IPS DF 6.9 (cell line): ENCODE results near the gene FAM222B.
"Not testable (repeated sequence)": the region's sequence is repeated elsewhere in the genome, so short reads cannot be mapped to it uniquely, and the experiment has no call there.

Experiments used
- DNase-seq: peaks from one replicate; pipeline ENCODE4 v3.0.0-alpha.2; 2013; ENCODE audit warnings: low read depth, low spot score
- H3K27ac ChIP-seq: one replicate; pipeline ENCODE4 v1.5.1; 2013; ENCODE audit warnings: low read length, control low read depth
- H3K27me3 ChIP-seq: 2 replicates; pipeline ENCODE4 v1.6.1; 2013; ENCODE audit warnings: mild to moderate bottlenecking, low read length; ENCODE audit not compliant: control insufficient read depth, insufficient read depth
- H3K36me3 ChIP-seq: 2 replicates; pipeline ENCODE4 v1.6.1; 2013; ENCODE audit warnings: low read length; ENCODE audit not compliant: control insufficient read depth, insufficient read depth
- H3K4me1 ChIP-seq: 2 replicates; pipeline ENCODE4 v1.6.1; 2013; ENCODE audit warnings: low read length; ENCODE audit not compliant: control insufficient read depth, insufficient read depth
- H3K4me3 ChIP-seq: 2 replicates; pipeline ENCODE4 v1.5.1; 2013; ENCODE audit warnings: mild to moderate bottlenecking, low read length
- H3K9me3 ChIP-seq: 2 replicates; pipeline ENCODE4 v1.6.1; 2013; ENCODE audit warnings: low read length, inconsistent platforms; ENCODE audit not compliant: control insufficient read depth, insufficient read depth
- WGBS: extraction: QIAGEN DNeasy Blood & Tissue Kit; methylation state at CpG from one replicate; pipeline ENCODE4 v1.1.7; 2013; ENCODE audit warnings: mixed read lengths, missing lambda C conversion rate; ENCODE audit not compliant: insufficient read length, insufficient coverage; 5-methylcytosine and 5-hydroxymethylcytosine counted together

Gene FAM222B

GRCh38 chr17:28881533-28882056, 39.0 kb upstream of the FAM222B start:
- no peak overlapping the region for H3K27ac ChIP-seq
- H3K4me3 ChIP-seq, result no peak overlapping the region
- WGBS, result no CpG with 5 or more reads among the region's 17 CpGs
- no peaks in the 10 kb centered on the region for H3K9me3 ChIP-seq
- H3K27me3 ChIP-seq, result no peaks in the 10 kb centered on the region
- H3K36me3 ChIP-seq, result peaks cover 23% of the 10 kb centered on the region
- no peak for DNase-seq
- no peaks in the 10 kb centered on the region; the same call in 1 of the 2 replicates for H3K4me1 ChIP-seq

- Histone ChIP-seq H3K27ac (no peak overlapping the region), H3K4me3 (no peak overlapping the region), H3K27me3 (no peaks in the 10 kb centered on the region), H3K9me3 (no peaks in the 10 kb centered on the region), H3K36me3 (peaks cover 23% of the 10 kb centered on the region), H3K4me1 (no peaks in the 10 kb centered on the region; the same call in 1 of the 2 replicates)
- no CpG with 5 or more reads among the region's 10 CpGs for WGBS
- DNase-seq, result no peak
Measured at GRCh38 chr17:28880572-28880945, 38.0 kb upstream of the FAM222B start.

GRCh38 chr17:28879886-28880571, 37.4 kb upstream of the FAM222B start:
- no CpG with 5 or more reads among the region's 9 CpGs for WGBS
- DNase-seq, result no peak
- H3K9me3 ChIP-seq, result no peaks in the 10 kb centered on the region
- no peaks in the 10 kb centered on the region; the same call in 1 of the 2 replicates for H3K4me1 ChIP-seq
- no peak overlapping the region for H3K4me3 ChIP-seq
- no peak overlapping the region for H3K27ac ChIP-seq
- H3K27me3 ChIP-seq, result no peaks in the 10 kb centered on the region
- peaks cover 23% of the 10 kb centered on the region for H3K36me3 ChIP-seq

GRCh38 chr17:28878981-28879380, 36.4 kb upstream of the FAM222B start:
- DNase-seq, result no peak
- Histone ChIP-seq H3K27me3 (no peaks in the 10 kb centered on the region), H3K27ac (no peak overlapping the region), H3K36me3 (peaks cover 23% of the 10 kb centered on the region), H3K9me3 (no peaks in the 10 kb centered on the region), H3K4me1 (no peaks in the 10 kb centered on the region; the same call in 1 of the 2 replicates), H3K4me3 (no peak overlapping the region)
- no CpG with 5 or more reads among the region's 4 CpGs for WGBS

GRCh38 chr17:28878158-28878910, 35.7 kb upstream of the FAM222B start:
- DNase-seq, result no peak
- H3K4me3 ChIP-seq, result no peak overlapping the region
- H3K27me3 ChIP-seq, result no peaks in the 10 kb centered on the region
- no peaks in the 10 kb centered on the region for H3K9me3 ChIP-seq
- no peak overlapping the region for H3K27ac ChIP-seq
- no peaks in the 10 kb centered on the region; the same call in 1 of the 2 replicates for H3K4me1 ChIP-seq
- peaks cover 23% of the 10 kb centered on the region for H3K36me3 ChIP-seq
- WGBS, result 100% methylated on average over 1 of the region's 2 CpGs

- H3K36me3 ChIP-seq, result peaks cover 19% of the 10 kb centered on the region
- H3K27ac ChIP-seq, H3K27me3 ChIP-seq, H3K4me1 ChIP-seq, H3K4me3 ChIP-seq, H3K9me3 ChIP-seq, DNase-seq: not testable (repeated sequence)
- WGBS, result no CpG with 5 or more reads among the region's 6 CpGs
Measured at GRCh38 chr17:28877150-28877711, 34.6 kb upstream of the FAM222B start.

- Histone ChIP-seq H3K36me3 (peaks cover 8% of the 10 kb centered on the region), H3K9me3 (no peaks in the 10 kb centered on the region), H3K27me3 (no peaks in the 10 kb centered on the region), H3K4me3 (no peak overlapping the region), H3K27ac (no peak overlapping the region), H3K4me1 (no peaks in the 10 kb centered on the region; the same call in 1 of the 2 replicates)
- DNase-seq, result no peak
- no CpG with 5 or more reads among the region's 1 CpG for WGBS
Measured at GRCh38 chr17:28875848-28876550, 33.4 kb upstream of the FAM222B start.

- Histone ChIP-seq H3K4me1 (no peaks in the 10 kb centered on the region; the same call in 1 of the 2 replicates), H3K36me3 (no peaks in the 10 kb centered on the region; the same call in 1 of the 2 replicates), H3K27me3 (no peaks in the 10 kb centered on the region), H3K4me3 (no peak overlapping the region), H3K9me3 (no peaks in the 10 kb centered on the region), H3K27ac (no peak overlapping the region)
- no CpG with 5 or more reads among the region's 3 CpGs for WGBS
- DNase-seq, result no peak
Measured at GRCh38 chr17:28874750-28875149, 32.2 kb upstream of the FAM222B start.

- Histone ChIP-seq H3K27ac (no peak overlapping the region), H3K4me3 (no peak overlapping the region), H3K27me3 (no peaks in the 10 kb centered on the region), H3K36me3 (no peaks in the 10 kb centered on the region), H3K4me1 (no peaks in the 10 kb centered on the region; the same call in 1 of the 2 replicates), H3K9me3 (no peaks in the 10 kb centered on the region)
- no peak for DNase-seq
- no CpG with 5 or more reads among the region's 7 CpGs for WGBS
Measured at GRCh38 chr17:28873839-28874238, 31.2 kb upstream of the FAM222B start.

- H3K27ac ChIP-seq, result no peak overlapping the region
- no CpG with 5 or more reads among the region's 6 CpGs for WGBS
Measured at GRCh38 chr17:28871056-28871579, 28.5 kb upstream of the FAM222B start.

More at GRCh38 chr17:28871056-28871579, 28.5 kb upstream of the FAM222B start:
- Histone ChIP-seq H3K9me3 (no peaks in the 10 kb centered on the region), H3K27me3 (no peaks in the 10 kb centered on the region), H3K4me1 (no peaks in the 10 kb centered on the region; the same call in 1 of the 2 replicates), H3K4me3 (no peak overlapping the region), H3K36me3 (no peaks in the 10 kb centered on the region)
- DNase-seq, result no peak
